Measurements from ENCODE around the gene GNG5.

GRCh38 chr1:84479998-84480397, 26.4 kb downstream of the GNG5 start:
- TF ChIP-seq CTCF (IDR thresholded peaks at IDR 0.05; ENCODE audit: low read depth, low read length, poor library complexity, severe bottlenecking) (no peak), EZH2phosphoT487 (IDR thresholded peaks at IDR 0.05; ENCODE audit: borderline replicate concordance, low read length) (no peak)

Data from DOHH2 (cell line).